Stimulated activated CD8-positive, alpha-beta memory T cell treated with anti-CD3 and anti-CD28 coated beads, Interleukin-4, amount 100 ng/mL, for 48 hours (primary cell): ENCODE measurements around the gene PLEKHM2.
"Not testable (repeated sequence)": the region's sequence is repeated elsewhere in the genome, so short reads cannot be mapped to it uniquely, and the experiment has no call there.

Experiments
- DNase-seq: peaks from one replicate; pipeline ENCODE4 v3.0.0-alpha.2; 2020

The PLEKHM2 gene

GRCh38 chr1:15684042-15684461 is at the start of gene PLEKHM2:
PLEKHM2 (plus strand) TSS chr1:15684320; CDS start chr1:15684559, 239 bp downstream.
- DNase-seq = peak; percentile 55

- DNase-seq = no peak
Measured at GRCh38 chr1:15636436-15636835, 47.7 kb upstream of the PLEKHM2 start.

- no peak for DNase-seq
Measured at GRCh38 chr1:15637826-15638225, 46.3 kb upstream of the PLEKHM2 start.

GRCh38 chr1:15639262-15639661 is 44.9 kb upstream of the PLEKHM2 start:
- no peak for DNase-seq

GRCh38 chr1:15639931-15640330 is 44.2 kb upstream of the PLEKHM2 start:
- DNase-seq = no peak

GRCh38 chr1:15640667-15641066 is 43.5 kb upstream of the PLEKHM2 start:
- no peak for DNase-seq

GRCh38 chr1:15649937-15650336 is 34.2 kb upstream of the PLEKHM2 start:
- no peak for DNase-seq

GRCh38 chr1:15650433-15650832 is 33.7 kb upstream of the PLEKHM2 start:
- DNase-seq = no peak

- DNase-seq = not testable (repeated sequence)
Measured at GRCh38 chr1:15652130-15652529, 32.0 kb upstream of the PLEKHM2 start.

GRCh38 chr1:15654091-15654690 is 29.9 kb upstream of the PLEKHM2 start:
- DNase-seq = no peak

GRCh38 chr1:15656464-15656863 is 27.7 kb upstream of the PLEKHM2 start:
- DNase-seq = no peak

- DNase-seq = no peak
Measured at GRCh38 chr1:15657021-15657420, 27.1 kb upstream of the PLEKHM2 start.

- DNase-seq = no peak
Measured at GRCh38 chr1:15660151-15660550, 24.0 kb upstream of the PLEKHM2 start.

GRCh38 chr1:15662477-15662876 is 21.6 kb upstream of the PLEKHM2 start:
- DNase-seq = no peak

GRCh38 chr1:15663925-15664324 is 20.2 kb upstream of the PLEKHM2 start:
- DNase-seq = no peak

- no peak for DNase-seq
Measured at GRCh38 chr1:15667362-15667761, 16.8 kb upstream of the PLEKHM2 start.

GRCh38 chr1:15668089-15668754 is 15.9 kb upstream of the PLEKHM2 start:
- no peak for DNase-seq

- DNase-seq = no peak
Measured at GRCh38 chr1:15669074-15669473, 15.0 kb upstream of the PLEKHM2 start.

GRCh38 chr1:15669864-15670263 is 14.3 kb upstream of the PLEKHM2 start:
- DNase-seq = no peak

- DNase-seq = no peak
Measured at GRCh38 chr1:15671430-15671829, 12.7 kb upstream of the PLEKHM2 start.

- no peak for DNase-seq
Measured at GRCh38 chr1:15674386-15675159, 9.5 kb upstream of the PLEKHM2 start.

- no peak for DNase-seq
Measured at GRCh38 chr1:15676010-15676409, 8.1 kb upstream of the PLEKHM2 start.

- no peak for DNase-seq
Measured at GRCh38 chr1:15676688-15677661, 7.1 kb upstream of the PLEKHM2 start.
